Measurements from ENCODE around the gene ZNF438.

DNA sequence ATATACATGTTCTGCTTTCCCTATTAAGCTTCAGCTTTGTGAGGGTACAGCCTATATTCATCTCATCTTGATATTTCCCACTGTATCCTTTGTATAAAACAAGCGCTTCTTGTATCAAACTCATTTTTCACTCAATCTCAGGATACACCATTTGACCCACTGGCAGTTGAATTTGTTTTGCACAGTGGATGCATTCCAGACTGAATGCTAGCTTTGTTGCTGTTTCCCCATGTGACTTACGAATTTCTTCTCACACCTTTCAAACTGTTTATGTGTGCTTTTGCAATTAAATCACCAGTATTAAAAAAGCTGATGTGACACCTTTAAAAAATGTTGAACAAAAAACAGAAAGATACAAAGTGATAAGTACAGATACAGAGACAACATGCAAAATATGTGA, 180.9 kb downstream of the ZNF438 start:
- TF ChIP-seq GATA2 (IDR thresholded peaks at IDR 0.05; ENCODE audit: low read depth, low read length) (no peak), GATA3 (IDR thresholded peaks at IDR 0.05; ENCODE audit: low read depth, low read length) (no peak)

Measured in SH-SY5Y (cell line).